ENCODE results near the gene GPR152.

GRCh38 chr11:67500831-67501715 lies 48.5 kb upstream of the GPR152 start:
- TF ChIP-seq, protein P1, sequence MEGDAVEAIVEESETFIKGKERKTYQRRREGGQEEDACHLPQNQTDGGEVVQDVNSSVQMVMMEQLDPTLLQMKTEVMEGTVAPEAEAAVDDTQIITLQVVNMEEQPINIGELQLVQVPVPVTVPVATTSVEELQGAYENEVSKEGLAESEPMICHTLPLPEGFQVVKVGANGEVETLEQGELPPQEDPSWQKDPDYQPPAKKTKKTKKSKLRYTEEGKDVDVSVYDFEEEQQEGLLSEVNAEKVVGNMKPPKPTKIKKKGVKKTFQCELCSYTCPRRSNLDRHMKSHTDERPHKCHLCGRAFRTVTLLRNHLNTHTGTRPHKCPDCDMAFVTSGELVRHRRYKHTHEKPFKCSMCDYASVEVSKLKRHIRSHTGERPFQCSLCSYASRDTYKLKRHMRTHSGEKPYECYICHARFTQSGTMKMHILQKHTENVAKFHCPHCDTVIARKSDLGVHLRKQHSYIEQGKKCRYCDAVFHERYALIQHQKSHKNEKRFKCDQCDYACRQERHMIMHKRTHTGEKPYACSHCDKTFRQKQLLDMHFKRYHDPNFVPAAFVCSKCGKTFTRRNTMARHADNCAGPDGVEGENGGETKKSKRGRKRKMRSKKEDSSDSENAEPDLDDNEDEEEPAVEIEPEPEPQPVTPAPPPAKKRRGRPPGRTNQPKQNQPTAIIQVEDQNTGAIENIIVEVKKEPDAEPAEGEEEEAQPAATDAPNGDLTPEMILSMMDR (conservative IDR thresholded peaks at IDR 0.05; ENCODE audit: low read length) = no peak
- TF ChIP-seq EZH2phosphoT487 (IDR thresholded peaks at IDR 0.05; ENCODE audit: borderline replicate concordance, low read depth, low read length) = no peak
